ENCODE measurements around the gene BSND.

The BSND gene

DNA sequence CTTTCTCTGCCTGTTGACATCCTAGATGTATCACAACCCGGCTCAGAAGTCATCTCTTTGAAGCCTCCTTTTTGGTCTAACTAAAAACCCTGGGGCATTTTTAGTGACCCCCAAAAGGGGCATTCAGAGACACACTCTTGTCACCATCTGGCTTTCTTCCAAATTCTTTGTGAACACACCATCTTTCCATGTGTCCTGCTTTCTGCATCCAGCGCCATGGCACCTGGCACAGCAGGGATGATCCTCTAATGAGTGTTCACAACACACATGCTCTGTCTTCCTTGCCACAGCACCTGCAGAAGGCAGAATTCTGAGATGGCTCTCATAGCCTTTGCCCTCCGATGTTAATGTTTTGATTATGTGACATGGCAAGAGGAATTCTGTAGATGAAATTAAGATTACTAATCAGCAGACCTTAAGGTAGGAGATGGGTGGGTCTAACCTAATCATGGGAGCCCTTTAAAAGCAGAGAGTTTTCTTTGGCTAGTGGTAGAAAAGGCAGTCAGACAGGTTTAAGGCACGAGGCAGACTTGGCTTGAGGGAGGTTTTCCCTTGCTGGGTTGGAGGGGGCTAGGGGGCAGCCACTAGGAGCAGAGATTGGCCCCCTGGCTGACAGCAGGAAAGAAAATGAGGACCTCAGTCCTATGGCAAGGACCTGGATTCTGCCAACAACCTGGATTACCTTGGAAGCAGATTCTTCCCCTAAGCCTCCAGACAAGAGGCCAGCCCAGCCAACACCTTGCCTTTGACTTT is 23.2 kb upstream of the BSND start:
- TF ChIP-seq CTCF (IDR thresholded peaks at IDR 0.05; ENCODE audit: insufficient read depth, low read depth, low read length, missing control alignments): no peak
- H3K4me3 ChIP-seq (ENCODE audit: low read length): no peak overlapping the region
- no peak for DNase-seq (ENCODE audit: low read depth)

DNA sequence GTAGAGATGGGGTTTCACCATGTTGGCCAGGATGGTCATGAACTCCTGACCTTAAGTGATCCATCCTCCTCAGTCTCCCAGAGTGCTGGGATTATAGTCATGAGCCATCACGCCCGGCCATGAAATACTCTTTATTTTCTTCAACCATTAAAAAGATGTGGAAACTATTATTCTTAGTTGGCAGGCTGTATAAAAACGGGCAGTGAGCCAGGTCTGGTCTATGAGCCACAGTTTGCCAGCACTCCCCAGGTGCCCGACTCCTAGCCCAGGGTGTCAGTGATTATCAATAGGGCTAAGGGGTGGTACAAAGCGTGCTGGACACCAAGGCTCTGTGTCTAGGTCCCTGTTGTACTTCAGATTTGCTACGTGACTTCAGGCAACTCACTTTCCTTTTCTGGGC is 22.0 kb upstream of the BSND start:
- peak; percentile 46 for DNase-seq (ENCODE audit: low read depth)
- H3K4me3 ChIP-seq (ENCODE audit: low read length): no peak overlapping the region
- no peak for TF ChIP-seq CTCF (IDR thresholded peaks at IDR 0.05; ENCODE audit: insufficient read depth, low read depth, low read length, missing control alignments)

GRCh38 chr1:54977533-54978297 is 21.0 kb upstream of the BSND start:
- TF ChIP-seq CTCF (IDR thresholded peaks at IDR 0.05; ENCODE audit: insufficient read depth, low read depth, low read length, missing control alignments): no peak
- DNase-seq (ENCODE audit: low read depth): no peak
- no peak overlapping the region for H3K4me3 ChIP-seq (ENCODE audit: low read length)

GRCh38 chr1:54978528-54979326 is 20.0 kb upstream of the BSND start:
- TF ChIP-seq CTCF (IDR thresholded peaks at IDR 0.05; ENCODE audit: insufficient read depth, low read depth, low read length, missing control alignments): no peak
- no peak for DNase-seq (ENCODE audit: low read depth)
- H3K4me3 ChIP-seq (ENCODE audit: low read length): no peak overlapping the region

DNA sequence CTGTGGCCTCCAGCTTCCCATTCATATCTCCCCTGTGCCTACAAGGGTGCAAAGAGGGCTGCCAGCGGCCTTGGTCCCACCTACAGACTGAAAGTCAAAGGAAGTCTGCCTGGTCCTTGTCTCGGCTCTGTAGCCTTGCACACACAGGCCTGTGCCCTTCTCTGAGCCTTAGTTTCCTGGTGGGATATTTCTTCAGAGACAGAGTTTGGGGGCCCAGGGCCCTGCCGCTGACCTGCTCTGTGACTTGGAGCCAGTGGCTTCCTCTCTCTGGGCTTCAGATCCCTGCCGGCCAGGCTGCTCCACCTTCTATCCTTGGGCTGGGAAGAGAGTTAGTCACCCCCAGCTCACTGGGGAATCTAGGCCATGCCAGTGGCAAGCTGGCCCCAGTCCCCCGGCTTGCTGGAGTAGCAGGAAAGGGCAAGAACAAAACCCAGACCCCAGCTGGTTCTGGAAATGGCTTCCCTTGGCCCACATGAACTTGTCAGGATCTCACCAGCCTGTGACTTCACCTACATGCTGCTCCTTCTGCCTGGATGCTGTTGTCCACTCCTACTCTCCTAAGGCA is 19.3 kb upstream of the BSND start:
- no peak for TF ChIP-seq CTCF (IDR thresholded peaks at IDR 0.05; ENCODE audit: insufficient read depth, low read depth, low read length, missing control alignments)
- H3K4me3 ChIP-seq (ENCODE audit: low read length): no peak overlapping the region
- peak; percentile 16 for DNase-seq (ENCODE audit: low read depth)

DNA sequence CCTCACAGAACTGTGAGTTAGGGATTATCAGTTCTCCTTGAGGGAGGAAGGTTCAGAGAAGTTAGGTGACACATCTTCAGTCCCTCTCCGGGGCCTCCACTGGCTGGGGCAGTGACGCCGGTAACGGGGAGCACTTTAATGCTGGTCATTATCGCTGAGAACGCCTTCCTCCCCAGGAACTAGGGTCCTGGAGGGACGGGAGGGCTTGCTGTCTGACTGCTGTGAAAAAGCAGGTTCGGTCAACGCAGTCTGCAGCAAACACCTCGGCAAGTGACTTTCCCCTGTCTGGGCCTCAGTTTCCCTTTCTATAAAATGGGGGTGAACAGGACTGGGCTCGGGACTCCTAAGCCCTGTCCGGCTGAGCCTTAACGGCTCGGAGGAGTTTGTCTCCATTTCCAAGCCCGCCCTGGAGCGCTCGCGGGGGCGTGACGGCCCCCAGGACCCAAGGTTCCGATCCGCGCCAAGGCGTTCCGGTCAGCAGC is 18.6 kb upstream of the BSND start:
- H3K4me3 ChIP-seq (ENCODE audit: low read length): peak overlapping the region; percentile 39
- no peak for DNase-seq (ENCODE audit: low read depth)
- TF ChIP-seq CTCF (IDR thresholded peaks at IDR 0.05; ENCODE audit: insufficient read depth, low read depth, low read length, missing control alignments): no peak

All from epithelial cell of esophagus (primary cell).